ENCODE measurements around the gene IL2.

- TF ChIP-seq GATA3 (IDR thresholded peaks at IDR 0.05; ENCODE audit: low read depth, low read length), result no peak
- no peak for TF ChIP-seq GATA2 (IDR thresholded peaks at IDR 0.05; ENCODE audit: low read depth, low read length)
Measured at GRCh38 chr4:122500852-122501501, 44.5 kb upstream of the IL2 start.
